GM12865 (cell line): ENCODE data around the gene SERPINA4.

Source experiments
- DNase-seq: peaks from one replicate; pipeline ENCODE4 v3.0.0; 2010; ENCODE audit warnings: low read depth
- H3K4me3 ChIP-seq: 2 replicates; pipeline ENCODE4 v1.5.1; 2011; ENCODE audit warnings: mild to moderate bottlenecking, low read depth, low read length, control low read depth
- CTCF ChIP-seq: IDR thresholded peaks from 2 replicates; pipeline ENCODE4 v1.5.1; 2011; ENCODE audit warnings: low read length, control low read depth, low read depth, inconsistent platforms; ENCODE audit not compliant: insufficient read depth; ENCODE audit errors: missing control alignments

SERPINA4 gene

GRCh38 chr14:94613720-94614644 lies 52.7 kb downstream of the SERPINA4 start:
- H3K4me3 ChIP-seq, result no peak overlapping the region
- DNase-seq, result no peak
- TF ChIP-seq CTCF, result no peak

- H3K4me3 ChIP-seq, result no peak overlapping the region
- DNase-seq, result no peak
- TF ChIP-seq CTCF, result no peak
These were observed 53.6 kb downstream of the SERPINA4 start for GRCh38 chr14:94614802-94615201.

GRCh38 chr14:94615254-94615653 lies 54.0 kb downstream of the SERPINA4 start:
- TF ChIP-seq CTCF, result no peak
- DNase-seq, result no peak
- H3K4me3 ChIP-seq, result no peak overlapping the region

DNA sequence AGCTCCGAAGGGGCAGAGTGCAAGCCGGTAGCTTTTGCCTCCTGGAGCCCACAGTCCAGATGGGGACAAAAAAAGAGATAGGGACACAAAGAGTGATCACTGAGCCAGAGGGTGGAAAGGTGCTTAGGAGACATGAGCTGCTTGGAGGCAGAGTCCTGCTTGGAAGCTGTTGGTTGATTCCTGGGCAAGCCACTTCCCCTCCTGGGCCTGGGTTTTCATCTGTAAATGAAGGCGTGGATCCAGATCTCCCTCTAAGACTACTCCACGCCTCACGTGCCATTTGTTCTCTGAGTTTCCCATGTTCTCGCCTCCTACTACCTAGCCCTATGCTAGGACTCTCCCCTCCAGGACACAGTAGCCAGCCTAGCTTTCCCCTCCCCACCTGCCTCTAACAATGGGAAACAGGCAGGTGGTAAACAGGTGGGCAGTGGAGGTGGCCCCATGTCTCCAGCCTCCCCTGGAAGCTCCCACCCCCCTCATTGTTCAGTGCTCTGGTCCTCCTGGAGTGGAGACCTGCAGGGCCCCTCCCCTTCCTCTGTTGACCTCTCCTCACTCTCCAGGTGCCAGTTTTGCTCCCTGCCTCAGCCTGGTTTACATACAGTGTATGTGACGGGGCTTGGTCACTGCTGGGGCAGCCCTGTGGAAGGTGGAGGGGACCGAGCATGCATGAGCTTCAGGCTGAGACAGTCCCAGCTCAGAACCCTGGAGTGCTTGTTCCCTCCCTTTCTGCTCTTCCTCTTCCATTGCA lies 54.8 kb downstream of the SERPINA4 start:
- DNase-seq, result no peak
- H3K4me3 ChIP-seq, result no peak overlapping the region

DNA sequence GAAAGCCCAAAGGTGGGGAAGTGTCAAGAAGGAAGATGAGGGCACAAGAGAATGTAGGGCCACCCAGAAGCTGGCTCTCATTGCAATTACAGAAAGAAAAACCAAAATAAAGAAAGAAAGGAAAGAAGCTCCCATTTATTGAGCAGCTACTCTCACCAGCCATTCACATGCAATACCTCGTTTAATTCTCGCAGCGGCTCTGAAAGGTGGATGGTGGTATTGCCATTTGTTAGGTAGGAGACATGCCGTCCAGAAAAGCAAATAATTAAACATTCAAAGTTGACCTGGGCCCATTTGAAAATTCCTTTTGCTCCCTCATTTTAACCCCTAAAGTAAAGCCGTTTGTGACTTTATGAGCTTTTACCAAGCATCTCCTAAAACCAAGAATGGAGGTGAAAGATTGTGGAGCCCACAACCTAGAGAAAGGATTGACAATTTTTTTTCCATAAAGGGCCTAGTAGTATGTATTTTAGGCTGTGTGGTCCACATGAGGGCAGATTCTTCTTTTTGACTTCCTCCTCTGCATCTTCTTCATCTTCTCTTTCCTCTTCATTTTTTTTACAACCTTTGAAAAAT lies 56.2 kb downstream of the SERPINA4 start:
- no peak for DNase-seq
- H3K4me3 ChIP-seq, result no peak overlapping the region
- no peak for TF ChIP-seq CTCF

More for the DNA sequence above, 54.8 kb downstream of the SERPINA4 start:
- TF ChIP-seq CTCF, result no peak

GRCh38 chr14:94617988-94618822 lies 57.0 kb downstream of the SERPINA4 start:
- no peak overlapping the region for H3K4me3 ChIP-seq
- no peak for TF ChIP-seq CTCF
- no peak for DNase-seq
